ENCODE results near the gene LRIT1. TPM values are rescaled to one million over a fixed set of nuclear protein-coding genes. Genes with fewer than 3 reads are reported as not detected.

LRIT1 gene
- polyA plus RNA-seq (2012; rRNA removed) = not detected in 2 replicates
- not detected in 2 replicates for polyA plus RNA-seq (2012; cell fraction: cytosol; rRNA removed)
- polyA plus RNA-seq (2012; cell fraction: nucleus; rRNA removed) = not detected in 2 replicates

- Histone ChIP-seq H3K36me3 (replicated peaks in 1 of 2; ENCODE audit: control insufficient read depth in 1 of 2, insufficient read depth in 2 of 2, low read length in 1 of 2) (no peaks in the 10 kb centered on the region), H3K9me3 (no peaks in the 10 kb centered on the region), H3K9ac (no peak within 1 kb of the TSS), H2AFZ (ENCODE audit: low read depth) (no peak within 1 kb of the TSS), H3K9me2 (no peaks in the 10 kb centered on the region), H3K4me3 (ENCODE audit: low read depth in 2 of 2, low read length in 1 of 2) (no peak within 1 kb of the TSS), H3K4me1 (ENCODE audit: control insufficient read depth in 1 of 2, insufficient read depth in 2 of 2, low read depth in 1 of 2, low read length in 1 of 2) (no peaks in the 10 kb centered on the region), H3K4me2 (no peak within 1 kb of the TSS), H3F3A (replicated peaks; ENCODE audit: insufficient read depth) (no peaks in the 10 kb centered on the region), H3K27ac (ENCODE audit: low read depth in 2 of 2, low read length in 1 of 2) (no peak within 1 kb of the TSS), H4K20me1 (ENCODE audit: insufficient read depth) (no peaks in the 10 kb centered on the region), H3K27me3 (ENCODE audit: insufficient read depth) (no peaks in the 10 kb centered on the region), H3K79me2 (ENCODE audit: insufficient read depth) (no peaks in the 10 kb centered on the region)
- WGBS (ENCODE audit: low lambda C conversion rate) = 45% methylated on average over 5 of the region's 13 CpGs
- no peak for DNase-seq
- POLR2A ChIA-PET = no interaction called here
- CTCF ChIA-PET = interaction anchor here (1.0 kb wide), 1 partner anchor 60 kb away, joined by 3 read pairs; no protein-coding TSS in a partner anchor
- no peak for TF ChIP-seq FOSL2 (IDR thresholded peaks at IDR 0.05; ENCODE audit: borderline replicate concordance, low read depth)
- no peak for TF ChIP-seq ZBTB33 (IDR thresholded peaks at IDR 0.05; ENCODE audit: borderline replicate concordance, low read depth)
- TF ChIP-seq RCOR1 (IDR thresholded peaks at IDR 0.05; ENCODE audit: low read length) = no peak
- no peak for TF ChIP-seq NFIC (IDR thresholded peaks at IDR 0.05; ENCODE audit: borderline replicate concordance)
- TF ChIP-seq RAD21 (IDR thresholded peaks at IDR 0.05; ENCODE audit: low read length) = no peak
- TF ChIP-seq SIN3A (IDR thresholded peaks at IDR 0.05; ENCODE audit: borderline replicate concordance, low read depth, low read length) = no peak
- TF ChIP-seq GABPA (IDR thresholded peaks at IDR 0.05; ENCODE audit: low read depth) = no peak
- TF ChIP-seq USF2 (IDR thresholded peaks at IDR 0.05; ENCODE audit: borderline replicate concordance, low read depth, low read length) = no peak
- no peak for TF ChIP-seq NRF1 (IDR thresholded peaks at IDR 0.05; ENCODE audit: low read depth, low read length)
- no peak for TF ChIP-seq CHD2 (IDR thresholded peaks at IDR 0.05; ENCODE audit: low read length, partially characterized antibody)
- TF ChIP-seq RXRA (IDR thresholded peaks at IDR 0.05; ENCODE audit: borderline replicate concordance, low read depth) = no peak
- TF ChIP-seq EP300 (IDR thresholded peaks at IDR 0.05; ENCODE audit: borderline replicate concordance in 1 of 2, low read depth in 1 of 2, low read length in 1 of 2) = no peak
- no peak for TF ChIP-seq SMC3 (IDR thresholded peaks at IDR 0.05; ENCODE audit: low read depth, low read length)
- TF ChIP-seq JUND (IDR thresholded peaks at IDR 0.05) = no peak
- no peak for TF ChIP-seq TAF1 (IDR thresholded peaks at IDR 0.05; ENCODE audit: borderline replicate concordance, low read depth, low read length)
- TF ChIP-seq FOXJ3 (CRISPR knock-in tag; IDR thresholded peaks at IDR 0.05) = no peak
- no peak for TF ChIP-seq REST (IDR thresholded peaks at IDR 0.05; ENCODE audit: low read depth, low read length)
- TF ChIP-seq CTCF (IDR thresholded peaks at IDR 0.05) = no peak
Observed at GRCh38 chr10:84241185-84241790, at the start of gene LRIT1. Gene LRIT1, minus strand, starts transcription at chr10:84241546. Its CDS starts 107 bp downstream, at chr10:84241439.
